Measurements from ENCODE around the gene ZBTB45.

The ZBTB45 gene

DNA sequence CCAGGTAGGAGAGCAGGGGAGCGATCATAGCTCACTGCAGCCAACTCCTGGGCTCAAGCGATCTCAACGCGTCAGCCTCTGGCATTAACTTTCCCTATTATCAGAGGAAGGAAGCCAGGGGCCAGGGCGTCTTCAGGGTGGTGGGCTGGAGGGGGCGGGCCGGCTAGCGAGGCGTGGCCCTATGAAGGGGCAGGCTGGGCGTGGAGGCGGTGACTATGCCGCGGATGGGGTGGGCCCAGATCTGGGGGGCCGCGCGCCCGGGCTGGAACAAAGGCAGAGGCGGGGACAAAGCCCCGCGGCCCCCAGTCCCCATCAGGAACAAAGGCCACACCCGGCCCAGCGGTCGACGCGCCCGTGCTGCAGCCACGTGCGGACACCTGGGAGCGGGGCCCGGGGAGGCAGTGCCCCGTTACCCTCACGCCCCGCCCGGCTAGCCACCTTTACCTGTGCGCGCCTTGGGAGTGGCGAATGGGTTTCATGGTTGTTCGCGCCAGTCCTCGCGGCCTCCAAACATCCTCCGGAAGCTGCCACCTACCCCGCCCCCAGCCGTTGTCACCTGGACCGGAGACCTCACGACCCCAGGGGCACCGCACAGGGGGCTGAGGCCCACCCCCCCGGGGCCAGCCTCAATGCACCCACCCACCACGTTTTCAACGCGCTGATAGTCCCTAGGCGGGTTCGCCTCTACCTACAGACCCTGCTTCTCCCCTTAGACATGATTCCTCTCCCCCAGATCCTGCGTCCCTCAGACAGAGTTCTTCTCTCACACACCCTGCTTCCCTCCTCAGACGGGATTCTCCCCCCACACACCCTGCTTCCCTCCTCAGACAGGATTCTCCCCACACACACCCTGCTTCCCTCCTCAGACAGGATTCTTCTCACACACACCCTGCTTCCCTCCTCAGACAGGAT is 18.9 kb upstream of the ZBTB45 start:
- DNase-seq: peak; percentile 52 to 59
- TF ChIP-seq GATA1 (IDR thresholded peaks at IDR 0.05; ENCODE audit: low read depth, low read length) (no peak), POLR2A (IDR thresholded peaks at IDR 0.05; ENCODE audit: low read length) (no peak)

DNA sequence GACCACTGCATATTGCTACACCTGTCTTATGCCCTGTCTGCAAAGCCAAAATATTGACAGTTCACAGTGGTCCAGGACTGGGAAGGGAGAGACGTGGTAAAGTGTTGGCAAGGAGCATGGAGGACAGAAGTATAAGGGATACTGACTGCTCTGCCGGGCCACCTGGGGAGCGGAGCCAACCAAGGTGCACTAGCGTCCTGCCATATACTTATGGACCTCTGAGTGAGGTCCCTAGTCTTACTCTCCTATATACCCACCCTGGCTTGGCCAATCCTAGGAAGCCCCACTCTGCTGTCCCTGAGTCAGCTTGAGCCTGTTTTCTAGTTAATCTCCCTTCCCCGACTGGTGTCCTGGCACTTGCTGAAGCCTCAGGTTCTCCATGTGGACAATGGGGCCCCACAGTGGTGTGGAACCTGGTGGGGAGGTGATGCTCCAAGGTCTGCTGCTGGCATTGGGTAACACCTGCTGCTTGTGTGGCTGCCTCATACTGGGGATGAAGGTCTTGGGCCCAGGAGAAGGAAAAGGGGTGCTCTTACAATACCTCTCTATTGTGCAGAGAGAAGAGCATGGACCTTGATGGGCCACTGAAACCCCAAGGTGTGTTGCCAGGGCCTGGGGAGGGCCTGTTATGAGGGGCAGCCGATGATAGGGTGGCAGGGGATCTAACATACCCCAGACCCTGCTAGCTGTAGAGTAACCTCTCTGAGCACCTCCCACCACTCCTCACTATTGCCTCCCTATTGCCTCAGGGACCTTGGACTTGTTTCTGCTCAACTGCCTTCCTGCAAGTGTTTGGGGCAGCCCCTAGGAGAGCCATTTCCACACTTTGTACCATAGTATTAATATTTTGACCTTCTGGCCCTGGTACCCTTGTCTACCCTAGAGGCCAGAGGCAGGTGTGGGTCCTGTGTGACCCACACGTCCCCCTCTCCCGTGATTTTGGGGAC is 17.5 kb upstream of the ZBTB45 start:
- TF ChIP-seq GATA1 (IDR thresholded peaks at IDR 0.05; ENCODE audit: low read depth, low read length) (no peak), POLR2A (IDR thresholded peaks at IDR 0.05; ENCODE audit: low read length) (no peak)
- no peak for DNase-seq

DNA sequence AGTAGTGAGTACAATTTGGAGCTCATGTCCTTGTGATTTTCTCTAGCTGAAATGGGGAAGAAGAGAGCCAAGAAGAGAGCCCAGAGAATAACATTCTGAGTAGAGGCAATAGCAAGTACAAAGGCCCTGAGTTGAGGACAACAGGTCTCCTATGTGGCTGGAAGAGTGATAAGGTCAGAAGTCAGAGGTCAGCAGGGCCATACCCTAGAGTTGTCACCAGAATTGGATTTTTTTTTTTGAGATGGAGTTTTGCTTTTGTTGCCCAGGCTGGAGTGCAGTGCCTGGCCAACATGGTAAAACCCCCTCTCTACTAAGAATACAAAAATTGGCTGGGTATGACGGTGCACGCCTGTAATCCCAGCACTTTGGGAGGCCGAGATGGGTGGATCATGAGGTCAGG is 16.2 kb upstream of the ZBTB45 start:
- TF ChIP-seq POLR2A (IDR thresholded peaks at IDR 0.05; ENCODE audit: low read length) (no peak), GATA1 (IDR thresholded peaks at IDR 0.05; ENCODE audit: low read depth, low read length) (no peak)
- no peak for DNase-seq

- TF ChIP-seq POLR2A (IDR thresholded peaks at IDR 0.05; ENCODE audit: low read length) (no peak), GATA1 (IDR thresholded peaks at IDR 0.05; ENCODE audit: low read depth, low read length) (no peak)
- DNase-seq: no peak
Observed at GRCh38 chr19:58531034-58531840, 11.6 kb upstream of the ZBTB45 start.

GRCh38 chr19:58529405-58529804 is 9.8 kb upstream of the ZBTB45 start:
- TF ChIP-seq GATA1 (IDR thresholded peaks at IDR 0.05; ENCODE audit: low read depth, low read length) (no peak), POLR2A (IDR thresholded peaks at IDR 0.05; ENCODE audit: low read length) (no peak)
- no peak for DNase-seq

- TF ChIP-seq POLR2A (IDR thresholded peaks at IDR 0.05; ENCODE audit: low read length) (no peak), GATA1 (IDR thresholded peaks at IDR 0.05; ENCODE audit: low read depth, low read length) (no peak)
- no peak for DNase-seq
Observed at GRCh38 chr19:58522709-58523108, 3.1 kb upstream of the ZBTB45 start.

GRCh38 chr19:58521651-58522050 is 2.0 kb upstream of the ZBTB45 start:
- DNase-seq: no peak
- TF ChIP-seq GATA1 (IDR thresholded peaks at IDR 0.05; ENCODE audit: low read depth, low read length): no peak
- no peak for TF ChIP-seq POLR2A (IDR thresholded peaks at IDR 0.05; ENCODE audit: low read length)

DNA sequence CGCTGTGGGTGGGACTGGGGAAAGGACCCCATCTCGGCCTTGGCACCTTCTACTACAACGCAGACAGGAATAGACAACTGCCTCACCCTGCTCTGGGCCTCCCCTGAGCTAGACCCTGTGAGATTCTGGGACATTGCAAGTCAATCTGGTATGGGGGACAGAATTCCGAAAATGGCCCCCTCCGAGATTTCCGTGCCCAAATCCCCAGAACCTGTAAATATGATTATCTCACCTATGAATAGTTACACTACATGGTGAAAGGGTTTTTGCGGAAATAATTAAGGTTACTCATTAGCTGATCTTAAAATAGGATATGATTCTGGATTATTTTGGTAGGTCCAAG is 618 bp upstream of the ZBTB45 start:
- DNase-seq: no peak
- TF ChIP-seq GATA1 (IDR thresholded peaks at IDR 0.05; ENCODE audit: low read depth, low read length) (no peak), POLR2A (IDR thresholded peaks at IDR 0.05; ENCODE audit: low read length) (no peak)

- TF ChIP-seq GATA1 (IDR thresholded peaks at IDR 0.05; ENCODE audit: low read depth, low read length) (no peak), POLR2A (IDR thresholded peaks at IDR 0.05; ENCODE audit: low read length) (no peak)
- DNase-seq: peak; percentile 82 to 86
Observed at GRCh38 chr19:58519087-58519354, 589 bp downstream of the ZBTB45 start.

DNA sequence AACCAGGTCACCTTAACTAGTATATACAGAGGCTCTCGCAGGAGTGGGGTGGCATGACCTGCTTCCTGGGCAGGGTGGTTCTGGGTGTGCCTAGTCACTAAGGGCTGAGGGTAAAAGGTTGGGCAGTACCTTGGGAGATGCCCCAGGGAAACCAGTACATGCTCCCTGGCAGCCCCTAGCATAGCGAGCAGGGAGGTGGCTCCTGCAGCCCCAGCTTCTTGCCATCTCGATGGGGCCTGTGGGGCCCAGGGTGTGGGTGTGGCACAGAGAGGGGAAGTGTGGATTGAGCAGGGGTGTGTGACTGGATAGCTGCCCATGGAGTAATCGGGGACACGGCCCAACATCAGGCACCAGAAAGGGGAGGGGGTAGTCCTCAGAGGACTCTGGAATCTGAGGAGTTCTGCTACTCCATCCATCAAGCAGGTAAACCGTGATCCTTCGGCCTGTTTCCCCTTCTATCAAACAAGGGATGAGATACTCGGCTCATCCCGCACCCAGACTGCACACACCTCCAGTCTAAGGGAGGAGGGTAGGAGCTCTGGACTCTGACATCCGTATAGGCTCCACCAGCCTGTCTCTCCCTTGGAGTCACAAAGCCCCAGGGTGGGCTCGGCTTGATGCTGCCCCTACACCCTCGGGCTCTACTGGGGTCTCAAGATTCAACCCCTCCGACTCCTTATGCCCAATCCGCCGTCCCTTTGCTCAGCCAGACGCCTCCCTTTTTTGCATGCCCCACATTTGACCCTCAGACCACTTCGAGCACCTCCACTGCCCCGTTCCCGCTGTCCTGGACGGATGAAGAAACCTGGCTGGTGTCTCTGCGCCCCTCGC is 1.1 kb downstream of the ZBTB45 start:
- DNase-seq: peak; percentile 62 to 65
- TF ChIP-seq POLR2A (IDR thresholded peaks at IDR 0.05; ENCODE audit: low read length) (peak; percentile 15), GATA1 (IDR thresholded peaks at IDR 0.05; ENCODE audit: low read depth, low read length) (no peak)

GRCh38 chr19:58516964-58517833 is 2.4 kb downstream of the ZBTB45 start:
- TF ChIP-seq GATA1 (IDR thresholded peaks at IDR 0.05; ENCODE audit: low read depth, low read length): no peak
- no peak for TF ChIP-seq POLR2A (IDR thresholded peaks at IDR 0.05; ENCODE audit: low read length)
- DNase-seq: no peak

DNA sequence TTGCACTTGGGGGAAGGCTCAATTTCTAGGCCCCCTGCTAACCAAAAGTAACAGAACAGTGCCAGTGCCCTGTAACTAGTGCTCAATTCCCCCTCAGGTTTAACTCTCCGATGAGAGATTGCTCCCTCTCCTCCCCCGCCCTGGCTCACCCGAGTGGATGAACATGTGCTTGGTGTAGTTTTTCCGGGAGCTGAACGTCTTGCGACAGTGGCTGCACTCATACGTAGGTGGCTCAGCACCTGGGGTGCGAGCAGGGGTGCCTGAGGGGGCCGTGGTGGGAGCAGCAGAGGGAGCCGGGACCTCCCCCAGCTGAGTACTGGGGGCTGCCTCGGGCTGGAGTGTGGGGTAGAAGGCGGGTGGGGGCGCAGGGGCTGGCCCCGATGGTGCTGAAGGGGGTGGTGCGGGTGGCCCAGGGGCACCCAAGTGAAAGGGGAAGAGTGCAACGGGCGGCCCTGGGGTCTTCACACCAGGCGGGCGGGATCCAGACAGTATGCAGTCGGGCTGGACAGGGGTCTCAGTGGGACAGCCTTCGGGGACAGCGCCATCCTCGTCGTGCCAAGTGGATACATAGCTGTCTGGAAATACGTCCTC is 3.3 kb downstream of the ZBTB45 start:
- no peak for DNase-seq
- TF ChIP-seq POLR2A (IDR thresholded peaks at IDR 0.05; ENCODE audit: low read length): no peak
- no peak for TF ChIP-seq GATA1 (IDR thresholded peaks at IDR 0.05; ENCODE audit: low read depth, low read length)
